ENCODE data around the gene GNPTAB.

Gene GNPTAB

GRCh38 chr12:101703487-101703886, 127.3 kb downstream of the GNPTAB start:
- no peak for FAIRE-seq
- no peak for DNase-seq (ENCODE audit: extremely low spot score, insufficient read length, low read depth)

DNA sequence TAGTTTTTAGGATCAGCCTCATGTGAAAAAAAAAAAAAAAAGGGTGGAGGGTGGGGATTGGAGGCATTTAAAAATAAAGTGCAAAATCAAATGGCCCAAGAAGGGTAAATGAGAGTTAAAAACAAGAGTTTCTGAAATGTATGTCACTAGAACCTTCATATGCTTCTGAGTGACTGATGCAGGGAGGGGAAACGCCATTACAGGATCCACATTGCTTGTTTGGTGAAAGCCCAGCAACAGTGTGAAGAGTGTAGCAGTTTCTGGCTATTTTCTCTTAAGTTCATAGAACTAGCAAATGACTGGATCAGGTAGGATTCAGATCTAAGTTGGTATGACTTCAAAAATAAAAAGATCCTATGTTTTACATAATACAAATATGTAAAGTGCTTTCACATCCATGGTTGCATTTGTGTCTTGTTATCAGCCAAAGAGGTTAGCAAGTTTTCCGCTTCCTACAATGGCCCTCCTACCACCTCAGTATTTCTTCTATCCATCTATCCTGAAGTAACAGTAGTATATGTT, 130.4 kb downstream of the GNPTAB start:
- FAIRE-seq (no peak), DNase-seq (ENCODE audit: extremely low spot score, insufficient read length, low read depth) (no peak)

DNA sequence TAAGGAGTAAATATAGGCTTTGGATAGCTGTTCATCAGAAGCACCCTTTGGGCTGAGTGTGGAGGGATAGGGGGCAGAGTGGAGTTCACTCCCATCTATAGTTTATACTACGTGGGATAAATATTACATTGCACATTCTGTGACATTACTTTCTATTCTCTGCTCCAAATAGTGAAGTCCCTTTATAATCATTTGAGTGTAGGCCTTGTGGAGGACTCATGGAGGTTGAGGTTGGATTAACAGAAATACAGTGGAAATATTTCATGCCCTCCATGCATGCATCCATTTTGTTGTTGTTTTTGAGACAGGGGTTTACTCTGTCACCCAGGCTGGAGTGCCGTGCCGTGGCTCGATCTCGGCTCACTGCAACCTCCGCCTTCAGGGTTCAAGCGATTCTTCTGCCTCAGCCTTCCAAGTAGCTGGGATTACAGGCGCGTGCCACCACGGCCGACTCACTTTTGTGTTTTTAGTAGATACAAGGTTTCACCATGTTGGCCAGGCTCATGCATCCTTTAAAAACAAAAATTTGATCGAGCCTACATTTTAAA, 131.9 kb downstream of the GNPTAB start:
- DNase-seq (ENCODE audit: extremely low spot score, insufficient read length, low read depth) (no peak), FAIRE-seq (no peak)

DNA sequence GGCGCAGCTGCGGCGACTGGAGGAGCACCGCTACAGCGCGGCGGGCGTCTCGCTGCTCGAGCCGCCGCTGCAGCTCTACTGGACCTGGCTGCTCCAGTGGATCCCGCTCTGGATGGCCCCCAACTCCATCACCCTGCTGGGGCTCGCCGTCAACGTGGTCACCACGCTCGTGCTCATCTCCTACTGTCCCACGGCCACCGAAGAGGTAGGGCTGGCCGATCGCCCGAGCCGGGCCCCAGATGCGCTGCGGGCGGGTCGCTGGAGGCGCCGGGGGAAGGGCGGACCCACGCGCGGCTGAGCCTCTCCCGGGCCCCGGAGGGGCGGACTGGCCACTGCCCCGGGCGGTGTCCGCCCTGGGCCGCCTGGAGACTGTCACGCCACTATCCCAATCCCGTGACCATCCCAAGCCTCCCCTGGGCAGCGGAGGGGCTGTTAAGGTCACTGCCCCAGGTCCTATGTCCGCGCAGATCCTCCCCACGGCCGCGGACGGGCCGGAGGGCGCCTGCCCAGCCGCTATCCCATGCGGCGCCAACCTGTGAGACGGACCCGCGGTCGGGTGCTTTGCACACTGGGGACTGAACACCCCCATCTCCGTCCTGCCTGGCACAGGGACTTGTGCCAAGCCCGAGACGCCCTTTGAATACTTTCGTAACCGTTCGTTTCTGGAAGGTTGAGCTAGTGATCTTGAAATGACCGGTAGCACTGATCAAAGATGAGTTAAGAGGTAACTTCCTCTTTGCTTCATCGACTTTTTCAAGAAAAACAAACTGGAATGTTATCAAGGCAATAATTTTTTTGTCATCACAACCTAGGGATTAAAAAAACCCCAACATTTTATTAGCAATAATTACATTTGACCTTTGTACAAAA, 132.6 kb downstream of the GNPTAB start:
- FAIRE-seq (no peak), DNase-seq (ENCODE audit: extremely low spot score, insufficient read length, low read depth) (peak; percentile 17)

DNA sequence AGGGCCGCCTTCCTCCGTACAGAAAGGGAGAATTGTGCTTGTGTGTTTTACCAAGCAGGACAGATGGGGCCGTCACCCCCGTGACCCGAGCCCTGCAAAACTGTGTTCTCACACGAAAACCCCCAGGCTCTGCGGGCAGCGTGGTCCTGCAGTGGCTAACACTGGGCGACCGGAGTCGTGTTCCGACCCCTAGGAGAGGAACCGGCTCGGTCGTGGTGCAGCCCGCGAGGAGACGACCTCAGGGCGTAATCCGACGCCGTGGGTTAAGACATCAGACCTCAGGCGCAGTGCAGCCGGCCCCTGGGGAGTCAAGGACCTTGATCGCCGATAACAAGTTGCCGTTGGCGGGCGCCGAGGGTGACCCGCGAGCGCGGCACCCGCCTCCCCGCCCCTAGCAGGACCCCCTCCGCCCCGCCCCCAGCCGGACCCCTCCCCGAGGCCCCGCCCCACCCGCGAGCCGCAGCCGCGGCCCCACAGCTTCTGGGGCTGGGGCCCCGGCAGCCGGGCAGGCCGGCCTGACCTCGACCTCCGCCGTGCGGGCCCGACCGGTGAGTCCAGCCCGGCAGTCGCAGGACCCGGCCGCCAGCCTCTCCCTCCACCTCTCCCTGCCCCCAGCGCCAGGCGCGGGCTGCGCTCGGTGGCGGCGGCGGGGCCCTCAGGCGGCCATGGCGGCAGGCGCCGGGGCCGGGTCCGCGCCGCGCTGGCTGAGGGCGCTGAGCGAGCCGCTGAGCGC, 133.4 kb downstream of the GNPTAB start, which contains the start of gene CHPT1:
Gene CHPT1, plus strand, starts transcription at position 444 of the 733 bp plus-strand sequence. Its CDS starts 222 bp downstream, at position 666.
- DNase-seq (ENCODE audit: extremely low spot score, insufficient read length, low read depth) = peak; percentile 39
- FAIRE-seq = peak; percentile 29

DNA sequence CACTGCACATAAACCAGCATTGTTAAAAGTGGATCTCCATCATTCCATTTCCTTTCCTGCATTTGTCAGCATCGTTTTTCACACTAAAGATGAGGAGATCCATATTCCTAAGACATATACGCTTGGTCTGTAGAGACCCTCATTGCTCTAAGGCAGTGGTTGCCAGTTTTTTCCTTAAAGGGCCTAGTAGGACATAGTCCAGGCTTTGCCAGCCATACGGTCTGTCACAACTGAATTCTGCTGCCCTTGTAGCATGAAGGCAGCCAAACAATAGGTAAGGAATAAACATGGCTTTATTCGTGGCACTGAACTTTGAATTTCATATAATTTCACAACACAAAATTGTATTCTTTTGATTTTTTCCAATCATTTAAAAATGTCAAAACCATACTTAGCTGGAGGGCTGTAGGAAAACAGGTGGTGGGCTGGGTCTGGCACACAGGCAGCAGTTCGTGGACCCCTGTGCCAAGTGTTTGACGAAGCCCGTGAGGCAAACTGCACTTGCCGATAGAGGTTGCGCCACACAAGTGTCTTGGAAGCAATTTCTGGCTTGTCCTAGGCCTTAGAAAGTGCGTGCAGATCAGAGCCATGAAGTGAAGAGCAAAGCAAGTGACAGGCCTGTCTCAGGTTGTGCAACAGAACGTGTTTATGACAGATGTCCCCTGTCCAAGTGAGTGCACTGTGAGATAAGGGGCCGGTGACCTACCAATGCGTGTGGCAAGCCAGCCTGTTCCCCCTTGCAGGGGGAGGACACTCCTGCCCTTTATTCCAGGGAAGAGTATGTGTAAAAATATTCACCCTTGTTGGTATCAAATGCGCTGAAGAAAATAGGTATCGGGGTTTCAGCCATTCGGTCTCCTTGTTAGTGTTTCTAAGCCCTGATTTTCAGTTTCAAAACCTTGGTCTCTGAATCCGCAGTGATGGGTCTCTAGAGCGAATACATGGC, 134.2 kb downstream of the GNPTAB start:
- FAIRE-seq (peak; percentile 46), DNase-seq (ENCODE audit: extremely low spot score, insufficient read length, low read depth) (peak; percentile 11)

DNA sequence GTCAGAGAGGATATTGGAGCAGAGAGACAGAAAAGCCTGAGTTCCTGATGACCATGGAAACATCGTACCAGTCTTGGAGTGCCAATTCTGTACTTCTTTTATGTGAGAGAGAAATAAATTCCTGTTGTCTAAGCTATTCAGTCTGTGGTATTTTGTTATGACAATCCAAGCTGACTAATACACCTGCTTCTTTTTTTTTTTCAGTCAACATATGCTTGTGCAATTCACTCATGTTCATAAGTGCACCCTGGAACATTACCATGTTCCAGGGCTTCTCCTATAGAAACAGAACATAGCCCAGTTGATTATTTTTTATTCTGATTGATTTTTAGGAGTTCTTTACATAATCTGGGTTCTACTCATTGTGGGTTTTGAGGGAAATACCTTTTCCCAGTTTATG, 135.1 kb downstream of the GNPTAB start:
- FAIRE-seq = no peak
- DNase-seq (ENCODE audit: extremely low spot score, insufficient read length, low read depth) = no peak
